ENCODE measurements around the gene PSME2.

Gene PSME2

DNA sequence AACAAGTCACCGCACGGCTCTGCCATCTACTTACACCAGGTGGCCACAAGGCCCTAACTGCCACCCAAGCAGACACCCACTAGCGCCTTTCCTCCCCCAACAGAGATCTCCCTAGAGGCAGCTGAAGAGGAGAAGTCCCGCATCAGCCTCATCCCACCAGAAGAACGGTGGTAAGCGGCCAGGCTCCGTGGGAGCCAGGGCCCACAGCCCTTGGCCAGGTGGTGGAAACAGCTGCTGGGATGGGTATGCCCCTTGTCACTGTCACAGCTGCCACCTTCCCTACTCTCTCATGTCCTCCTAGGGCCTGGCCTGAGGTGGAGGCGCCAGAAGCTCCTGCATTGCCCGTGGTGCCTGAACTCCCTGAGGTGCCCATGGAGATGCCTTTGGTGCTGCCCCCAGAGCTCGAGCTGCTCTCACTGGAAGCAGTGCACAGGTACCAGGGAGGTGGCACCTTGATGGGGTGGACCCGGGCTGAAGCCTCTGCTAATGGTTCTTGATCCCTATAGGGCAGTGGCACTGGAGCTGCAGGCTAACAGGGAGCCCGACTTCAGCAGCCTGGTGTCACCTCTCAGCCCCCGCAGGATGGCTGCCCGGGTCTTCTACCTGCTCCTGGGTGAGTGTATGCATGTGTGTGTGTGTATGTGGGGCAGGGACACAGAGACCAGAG is 33.0 kb upstream of the PSME2 start:
- no peak for DNase-seq (ENCODE audit: low read depth in 2 of 2)
- H3K4me3 ChIP-seq (replicated peaks in 1 of 2; ENCODE audit: low read depth in 2 of 2, low read length in 2 of 2) = no peak overlapping the region
- TF ChIP-seq, protein P1, sequence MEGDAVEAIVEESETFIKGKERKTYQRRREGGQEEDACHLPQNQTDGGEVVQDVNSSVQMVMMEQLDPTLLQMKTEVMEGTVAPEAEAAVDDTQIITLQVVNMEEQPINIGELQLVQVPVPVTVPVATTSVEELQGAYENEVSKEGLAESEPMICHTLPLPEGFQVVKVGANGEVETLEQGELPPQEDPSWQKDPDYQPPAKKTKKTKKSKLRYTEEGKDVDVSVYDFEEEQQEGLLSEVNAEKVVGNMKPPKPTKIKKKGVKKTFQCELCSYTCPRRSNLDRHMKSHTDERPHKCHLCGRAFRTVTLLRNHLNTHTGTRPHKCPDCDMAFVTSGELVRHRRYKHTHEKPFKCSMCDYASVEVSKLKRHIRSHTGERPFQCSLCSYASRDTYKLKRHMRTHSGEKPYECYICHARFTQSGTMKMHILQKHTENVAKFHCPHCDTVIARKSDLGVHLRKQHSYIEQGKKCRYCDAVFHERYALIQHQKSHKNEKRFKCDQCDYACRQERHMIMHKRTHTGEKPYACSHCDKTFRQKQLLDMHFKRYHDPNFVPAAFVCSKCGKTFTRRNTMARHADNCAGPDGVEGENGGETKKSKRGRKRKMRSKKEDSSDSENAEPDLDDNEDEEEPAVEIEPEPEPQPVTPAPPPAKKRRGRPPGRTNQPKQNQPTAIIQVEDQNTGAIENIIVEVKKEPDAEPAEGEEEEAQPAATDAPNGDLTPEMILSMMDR (IDR thresholded peaks at IDR 0.05; ENCODE audit: low read depth, low read length) = no peak

DNA sequence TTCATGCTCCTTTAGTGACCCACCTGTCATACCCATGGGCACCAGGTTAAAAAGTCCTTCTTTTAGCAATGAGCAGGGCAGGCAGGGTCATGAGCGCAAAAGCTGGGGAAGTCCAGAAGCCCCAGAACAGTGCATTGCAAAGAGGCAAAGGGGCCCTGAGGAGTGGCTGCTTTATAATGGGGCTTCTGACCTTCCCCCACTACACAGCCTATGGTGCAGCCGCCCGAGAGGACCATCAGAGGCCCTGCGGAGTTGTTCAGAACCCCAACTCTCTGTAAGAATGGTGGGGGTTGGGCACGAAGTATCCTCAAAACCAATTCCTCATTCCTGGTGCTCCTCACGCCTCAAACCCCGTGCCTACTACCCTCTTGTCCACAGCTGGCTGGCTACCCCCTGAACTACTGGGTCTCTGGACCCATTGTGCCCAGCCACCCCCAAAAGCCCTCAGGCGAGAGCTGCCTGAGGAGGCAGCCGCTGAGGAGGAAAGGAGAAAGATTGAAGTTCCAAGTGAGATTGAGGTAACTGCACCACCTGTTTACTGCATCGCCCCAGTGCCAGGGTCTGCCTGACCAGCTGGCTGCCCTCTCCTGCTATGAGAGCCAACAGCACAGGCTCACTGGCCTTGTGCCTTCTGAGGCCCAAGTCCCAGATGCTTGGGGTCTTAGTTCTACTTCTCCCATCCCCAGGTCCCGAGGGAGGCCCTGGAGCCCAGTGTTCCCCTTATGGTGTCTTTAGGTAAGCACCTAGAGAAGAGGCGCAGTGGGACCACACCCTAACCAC is 32.2 kb upstream of the PSME2 start:
- H3K4me3 ChIP-seq (replicated peaks in 1 of 2; ENCODE audit: low read depth in 2 of 2, low read length in 2 of 2) = no peak overlapping the region
- TF ChIP-seq, protein P1 (IDR thresholded peaks at IDR 0.05; ENCODE audit: low read depth, low read length) = no peak
- no peak for DNase-seq (ENCODE audit: low read depth in 2 of 2)

DNA sequence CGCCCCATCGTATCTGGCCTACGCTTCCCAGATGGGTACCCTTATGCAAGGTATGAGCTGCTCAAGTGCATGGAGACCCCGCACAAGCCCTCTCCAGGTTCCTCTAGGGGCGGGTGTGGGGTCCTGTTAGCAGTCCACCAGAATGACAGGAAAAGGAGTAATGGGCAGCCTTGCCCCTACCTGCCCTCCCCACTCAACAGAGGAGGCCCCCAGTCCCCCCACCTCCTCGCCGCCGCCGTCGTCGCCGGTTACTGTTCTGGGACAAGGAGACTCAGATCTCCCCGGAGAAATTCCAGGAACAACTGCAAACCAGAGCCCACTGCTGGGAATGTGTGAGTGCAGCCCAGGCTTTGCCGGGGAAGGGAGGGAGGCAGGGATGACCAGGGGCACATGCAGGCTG is 31.5 kb upstream of the PSME2 start:
- no peak for DNase-seq (ENCODE audit: low read depth in 2 of 2)
- TF ChIP-seq, protein P1 (IDR thresholded peaks at IDR 0.05; ENCODE audit: low read depth, low read length) = no peak
- no peak overlapping the region for H3K4me3 ChIP-seq (replicated peaks in 1 of 2; ENCODE audit: low read depth in 2 of 2, low read length in 2 of 2)

DNA sequence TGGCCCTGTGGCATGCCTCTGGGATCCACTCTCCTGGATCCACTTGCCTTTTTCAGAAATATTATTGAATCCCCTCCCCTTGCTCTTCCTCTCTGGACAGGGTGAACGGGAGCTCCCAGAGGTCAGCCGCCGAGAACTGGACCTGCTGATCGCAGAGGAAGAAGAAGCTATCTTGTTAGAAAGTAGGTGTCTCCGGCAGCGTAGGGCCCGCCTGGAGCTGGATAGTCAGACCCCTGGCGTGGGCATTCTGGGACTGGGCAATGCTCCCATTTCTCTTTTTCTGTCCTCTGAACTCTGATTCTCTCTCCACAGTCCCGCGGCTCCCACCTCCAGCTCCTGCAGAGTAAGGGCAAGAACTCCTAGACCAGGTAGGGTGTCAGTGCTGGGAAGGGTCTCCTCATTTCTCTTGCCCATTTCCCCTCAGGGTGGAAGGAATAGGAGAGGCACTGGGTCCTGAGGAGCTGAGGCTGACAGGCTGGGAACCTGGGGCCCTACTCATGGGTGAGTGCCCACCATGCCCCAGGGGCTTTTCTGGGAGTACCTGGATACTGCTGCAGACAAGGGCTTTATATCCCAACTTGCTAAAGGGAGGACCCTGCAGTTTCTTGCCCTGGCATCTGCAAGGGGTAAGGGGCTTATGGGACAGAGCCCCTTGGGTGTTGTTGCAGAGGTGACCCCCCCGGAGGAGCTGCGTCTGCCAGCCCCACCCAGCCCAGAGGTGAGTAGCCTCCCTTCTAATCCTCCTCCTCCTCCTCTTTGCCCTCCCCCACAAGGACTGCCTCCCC is 30.8 kb upstream of the PSME2 start:
- no peak overlapping the region for H3K4me3 ChIP-seq (replicated peaks in 1 of 2; ENCODE audit: low read depth in 2 of 2, low read length in 2 of 2)
- TF ChIP-seq, protein P1 (IDR thresholded peaks at IDR 0.05; ENCODE audit: low read depth, low read length) = no peak
- DNase-seq (ENCODE audit: low read depth in 2 of 2) = no peak

DNA sequence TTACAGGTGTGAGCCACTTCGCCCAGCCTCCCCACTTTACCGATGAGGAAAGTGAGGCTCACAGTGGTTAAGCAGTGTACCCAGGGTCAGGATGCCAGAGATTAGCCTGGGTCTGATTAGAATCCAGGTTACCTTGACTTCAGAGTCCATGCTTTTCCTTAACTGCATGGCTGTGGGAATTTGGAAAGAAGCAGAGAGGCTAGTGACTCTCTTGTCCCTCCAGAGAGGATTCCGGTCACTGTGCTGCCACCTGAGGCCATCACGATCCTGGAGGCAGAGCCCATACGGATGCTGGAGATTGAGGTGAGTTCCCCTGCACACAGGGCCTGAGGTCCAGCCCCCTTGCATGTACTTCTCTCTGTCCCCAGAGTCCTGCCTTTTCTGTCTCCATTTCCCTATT is 30.2 kb upstream of the PSME2 start:
- no peak overlapping the region for H3K4me3 ChIP-seq (replicated peaks in 1 of 2; ENCODE audit: low read depth in 2 of 2, low read length in 2 of 2)
- no peak for DNase-seq (ENCODE audit: low read depth in 2 of 2)
- TF ChIP-seq, protein P1 (IDR thresholded peaks at IDR 0.05; ENCODE audit: low read depth, low read length) = no peak

DNA sequence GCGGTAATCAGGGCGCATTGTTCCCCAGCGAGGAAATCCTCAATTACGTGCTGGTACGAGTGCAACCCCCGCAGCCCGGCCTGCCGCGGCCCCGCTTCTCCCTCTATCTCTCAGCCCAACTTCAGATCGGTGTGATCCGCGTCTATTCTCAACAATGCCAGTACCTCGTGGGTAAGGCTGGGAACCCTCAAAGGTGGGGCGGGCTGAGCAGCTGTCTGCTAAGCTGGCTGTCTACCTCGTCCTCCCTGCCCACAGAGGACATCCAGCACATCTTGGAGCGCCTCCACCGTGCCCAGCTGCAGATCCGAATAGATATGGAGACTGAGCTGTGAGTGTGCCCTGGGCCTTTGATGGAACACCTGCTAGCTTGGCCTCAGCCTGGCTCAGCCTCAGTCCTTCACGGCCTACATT is 26.5 kb upstream of the PSME2 start:
- peak overlapping the region in 1 of 2 donors; percentile 3 for H3K4me3 ChIP-seq (replicated peaks in 1 of 2; ENCODE audit: low read depth in 2 of 2, low read length in 2 of 2)
- TF ChIP-seq, protein P1 (IDR thresholded peaks at IDR 0.05; ENCODE audit: low read depth, low read length) = no peak
- no peak for DNase-seq (ENCODE audit: low read depth in 2 of 2)
